ENCODE data around the gene INVS.

INVS gene

GRCh38 chr9:100350188-100350587, 251.1 kb downstream of the INVS start:
- no peak for TF ChIP-seq CTCF (IDR thresholded peaks at IDR 0.05)
